ENCODE data around the gene NIPA2. TPM values are rescaled to one million over a fixed set of nuclear protein-coding genes. Genes with fewer than 3 reads are reported as not detected.

NIPA2 gene
- total RNA-seq, 1 donor from 2014 or later = 67.1 TPM

DNA sequence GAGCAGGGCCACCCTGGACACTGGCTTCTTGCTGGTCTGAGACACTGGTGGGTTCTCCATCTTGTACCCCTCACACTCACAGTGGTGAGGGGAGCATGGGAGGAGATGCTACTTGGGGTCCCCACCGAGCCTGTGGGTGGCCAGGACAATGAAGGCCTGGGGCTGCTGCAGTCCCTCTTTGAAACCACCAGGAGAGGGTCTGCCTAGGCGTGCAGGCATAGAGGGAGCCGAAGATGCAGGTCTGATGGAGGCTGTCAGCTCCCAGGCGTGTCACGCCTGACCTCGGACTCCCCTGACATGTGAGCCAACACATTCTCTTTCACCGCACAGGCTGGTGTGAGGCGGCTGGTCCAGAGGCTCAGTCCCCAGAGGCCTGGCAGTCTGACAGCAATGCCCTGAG is 39.1 kb downstream of the NIPA2 start:
- DNase-seq = no peak

- peak; percentile 17 for DNase-seq
These were observed 39.6 kb downstream of the NIPA2 start for GRCh38 chr15:22878103-22878502.

DNA sequence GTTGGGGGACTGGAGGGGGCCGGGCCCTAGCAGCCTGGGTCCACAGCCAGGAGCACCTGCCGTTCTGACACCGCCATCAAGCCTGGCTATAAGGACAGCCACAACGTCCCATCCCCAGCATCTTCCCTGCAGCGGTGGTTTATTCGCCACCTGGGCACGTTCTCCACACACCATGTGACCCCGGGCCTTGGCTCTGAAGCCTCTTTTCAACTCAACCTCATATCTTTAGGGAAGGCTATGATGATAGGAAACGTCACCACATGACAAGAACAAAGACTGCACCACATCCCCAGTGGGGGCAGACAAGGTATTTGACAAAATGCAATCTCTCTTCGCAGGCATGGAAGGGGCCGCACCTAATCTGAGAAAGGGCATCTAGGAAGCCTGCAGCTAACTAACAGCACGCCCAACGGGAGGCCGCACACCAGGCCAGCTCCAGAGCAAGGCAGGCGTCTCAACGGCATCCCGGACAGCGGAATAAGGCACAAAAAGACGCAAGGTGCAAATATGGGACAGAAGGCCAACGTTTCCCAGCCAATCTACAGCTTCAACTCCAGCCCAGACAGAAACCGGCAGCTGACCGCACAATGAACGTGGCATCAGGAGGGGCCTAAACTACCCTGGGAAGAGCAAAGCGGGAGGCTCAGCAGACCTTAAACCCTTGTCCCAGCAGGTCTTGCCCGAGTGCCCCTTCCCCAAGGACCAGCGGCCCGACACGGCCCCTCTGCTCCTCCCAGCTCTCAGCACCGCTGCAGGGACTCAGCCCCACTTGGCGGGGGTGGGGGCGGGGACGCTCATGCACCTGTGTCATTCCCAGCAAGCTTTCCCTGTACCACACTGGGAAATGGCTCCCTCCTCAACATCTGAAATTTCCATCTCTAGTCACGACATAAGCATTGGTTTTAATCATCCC is 41.9 kb downstream of the NIPA2 start:
- no peak for DNase-seq

DNA sequence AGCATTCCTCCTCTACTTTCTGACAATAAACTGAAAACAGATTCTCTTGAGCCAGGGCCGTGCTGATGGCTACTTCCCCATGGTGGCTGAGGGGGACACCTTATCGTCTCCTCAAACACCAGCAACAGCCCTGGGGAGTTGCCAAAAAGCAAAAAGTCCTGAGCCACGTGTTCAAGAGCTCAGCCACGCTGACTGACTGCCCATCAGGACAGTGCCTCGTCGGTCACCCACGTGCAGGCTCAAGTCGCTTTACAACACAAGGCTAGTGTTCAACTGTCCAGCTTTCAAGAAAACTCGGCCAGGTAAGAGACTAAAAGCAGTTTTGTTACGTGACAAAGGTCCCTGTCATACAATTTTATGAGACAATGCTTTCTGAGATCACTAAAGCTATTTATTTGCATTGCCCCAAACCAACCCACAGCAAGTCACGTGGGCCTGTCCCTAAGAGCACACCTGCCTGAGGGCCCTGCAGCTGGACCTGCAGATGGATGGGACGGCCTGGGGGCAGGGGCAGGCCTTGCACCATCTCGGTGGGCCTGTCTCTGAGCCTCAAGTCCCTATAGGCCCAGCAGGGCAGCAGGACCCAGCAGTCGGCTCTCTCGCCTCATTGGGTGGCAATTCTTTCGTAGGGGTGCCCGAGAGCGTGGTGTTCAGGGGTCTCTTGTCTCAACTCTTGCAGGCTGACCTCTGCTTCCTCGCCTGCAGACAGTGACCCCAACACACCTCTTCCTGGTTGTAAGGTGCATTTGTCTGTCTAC is 42.7 kb downstream of the NIPA2 start:
- no peak for DNase-seq

DNA sequence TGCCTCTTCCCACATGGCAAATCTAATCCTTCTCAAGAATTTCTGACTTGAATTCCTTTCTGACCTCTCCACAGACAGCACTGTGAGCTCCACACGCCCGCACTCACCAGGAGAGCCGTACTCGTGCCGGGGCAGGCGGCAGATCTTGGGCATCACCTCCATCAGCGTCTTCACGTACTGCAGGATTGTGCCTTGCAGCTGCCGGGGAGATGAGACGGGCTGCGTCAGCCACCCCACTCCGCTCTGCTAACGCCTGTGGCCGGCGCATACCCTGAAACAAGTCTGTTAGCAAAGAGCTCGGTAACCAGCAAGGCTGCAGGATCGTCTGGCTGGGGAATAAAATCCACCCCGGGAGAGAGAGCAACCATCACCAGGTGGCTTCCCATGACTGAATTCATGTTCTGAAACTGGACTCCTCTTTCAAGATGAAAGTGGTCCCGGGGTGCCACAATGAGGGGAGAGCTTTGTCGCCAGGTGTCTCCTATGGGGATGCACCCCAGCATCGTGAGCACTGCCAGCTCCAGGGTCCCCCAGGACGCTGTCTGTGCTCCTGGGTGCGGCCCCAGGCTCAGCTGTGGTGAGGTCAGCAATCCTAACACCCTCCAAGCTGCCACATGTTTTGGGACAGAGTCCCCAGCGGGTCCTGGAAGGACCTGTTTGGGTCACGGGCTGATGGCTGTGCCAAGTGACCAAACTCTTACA is 43.4 kb downstream of the NIPA2 start:
- DNase-seq = no peak

GRCh38 chr15:22883196-22883595 is 44.7 kb downstream of the NIPA2 start:
- DNase-seq = no peak

DNA sequence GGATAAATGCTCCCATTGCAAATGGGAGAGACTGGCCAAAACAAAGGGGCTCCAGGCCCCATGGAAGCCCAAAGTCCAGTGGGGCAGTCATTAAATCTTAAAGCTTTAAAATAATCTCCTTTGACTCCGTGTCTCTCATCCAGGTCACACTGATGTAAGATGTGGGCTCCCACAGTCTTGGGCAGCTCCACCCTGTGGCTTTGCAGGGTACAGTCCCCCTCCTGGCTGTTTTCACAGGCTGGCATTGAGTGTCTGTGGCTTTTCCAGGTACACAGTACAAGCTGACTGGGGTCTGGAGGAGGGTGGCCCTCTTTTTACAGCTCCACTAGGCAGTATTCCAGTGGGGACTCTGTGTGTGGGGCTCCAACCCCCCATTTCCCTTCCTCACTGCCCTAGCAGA is 45.9 kb downstream of the NIPA2 start:
- no peak for DNase-seq

GRCh38 chr15:22885120-22885519 is 46.7 kb downstream of the NIPA2 start:
- no peak for DNase-seq

- DNase-seq = peak; percentile 81
These were observed 48.9 kb downstream of the NIPA2 start for GRCh38 chr15:22887157-22887951.

DNA sequence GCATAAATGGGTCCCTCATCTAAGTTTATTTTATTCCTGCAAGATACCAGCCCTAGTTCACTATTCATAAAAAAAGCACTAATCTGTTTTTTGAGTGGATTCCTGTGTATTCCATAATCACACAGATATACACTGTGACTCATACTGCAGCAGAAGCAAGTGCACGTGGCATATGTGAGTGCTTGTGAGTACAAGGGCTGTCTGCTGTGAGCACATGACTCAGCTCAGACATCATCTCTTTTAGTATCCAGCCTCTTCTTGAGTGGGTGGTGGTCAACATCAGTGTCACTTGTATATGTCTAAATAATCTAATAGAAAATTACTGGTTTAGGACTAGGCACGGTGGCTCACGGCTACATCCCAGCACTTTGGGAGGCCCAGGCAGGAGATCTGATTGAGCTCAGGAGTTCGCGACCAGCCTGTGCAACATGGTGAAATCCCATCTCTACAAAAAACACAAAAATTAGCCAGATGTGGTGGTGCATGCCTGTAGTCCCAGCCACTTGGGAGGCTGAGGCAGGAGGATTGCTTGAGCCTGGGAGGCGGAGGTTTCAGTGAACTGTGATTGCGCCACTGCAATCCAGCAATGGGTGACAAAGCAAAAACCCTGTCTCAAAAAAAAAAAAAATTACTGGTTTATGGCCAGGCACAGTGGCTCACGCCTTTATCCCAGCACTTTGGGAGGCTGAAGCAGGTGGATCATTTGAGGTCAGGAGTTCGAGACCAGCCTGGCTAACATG is 49.8 kb downstream of the NIPA2 start:
- peak; percentile 42 for DNase-seq

- DNase-seq = no peak
These were observed 50.8 kb downstream of the NIPA2 start for GRCh38 chr15:22889146-22889818.

DNA sequence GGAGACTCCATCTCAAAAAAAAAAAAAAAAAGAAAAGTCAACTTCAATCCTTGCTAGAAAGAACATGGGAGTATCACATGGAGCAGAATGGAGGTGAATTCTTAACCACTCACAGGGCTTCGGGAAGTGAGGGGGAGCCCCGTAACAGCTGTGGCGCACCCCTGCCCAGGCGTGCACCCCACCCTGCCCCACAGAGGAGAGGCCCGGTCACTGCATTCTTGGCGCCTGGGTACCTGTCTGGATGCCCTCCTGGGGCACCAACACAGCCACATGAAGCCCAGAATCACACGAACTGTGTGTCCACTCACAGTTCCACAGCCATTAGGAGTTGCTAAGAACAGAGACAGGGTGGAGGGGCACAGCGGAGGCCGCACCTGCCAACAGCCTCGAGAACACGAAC is 51.8 kb downstream of the NIPA2 start:
- no peak for DNase-seq

- no peak for DNase-seq
These were observed 53.2 kb downstream of the NIPA2 start for GRCh38 chr15:22891426-22892210.

GRCh38 chr15:22892333-22892732 is 53.9 kb downstream of the NIPA2 start:
- DNase-seq = no peak

- DNase-seq = no peak
These were observed 54.6 kb downstream of the NIPA2 start for GRCh38 chr15:22893081-22893480.

GRCh38 chr15:22893881-22894280 is 55.4 kb downstream of the NIPA2 start:
- no peak for DNase-seq

DNA sequence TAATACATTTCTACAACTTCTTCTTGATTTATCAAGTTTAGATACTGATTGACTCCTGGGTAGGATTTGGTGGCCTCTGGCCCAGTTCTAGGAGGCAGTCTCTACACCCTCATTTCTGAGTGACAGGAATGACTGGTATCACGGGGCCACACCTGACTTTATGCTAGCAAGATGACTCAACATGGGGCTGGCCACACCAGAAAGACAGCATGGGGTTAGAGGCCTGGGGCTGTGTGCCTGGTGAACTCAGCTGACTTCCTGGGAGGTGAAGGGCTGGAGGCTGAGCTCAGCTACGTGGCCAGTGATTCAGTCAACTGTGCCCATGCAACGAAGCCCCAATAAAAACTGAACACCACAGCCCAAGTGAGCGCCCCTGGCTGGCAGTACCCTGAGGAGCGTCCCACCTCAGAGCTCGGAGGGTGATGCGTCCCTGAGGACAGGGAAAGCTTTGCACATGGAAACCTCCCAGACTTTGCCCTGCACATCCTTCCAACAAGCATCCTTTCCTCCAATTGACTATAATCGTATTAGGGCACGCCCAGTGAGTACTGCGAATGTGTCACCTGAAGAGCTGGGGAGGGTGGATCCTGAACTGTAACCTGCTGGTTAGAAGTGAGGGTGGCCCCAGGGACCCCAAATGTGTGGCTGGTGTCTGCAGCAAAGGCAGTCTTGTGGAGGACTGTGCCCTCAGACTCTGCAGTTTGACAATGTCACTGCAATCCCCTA is 57.2 kb downstream of the NIPA2 start:
- DNase-seq = no peak

DNA sequence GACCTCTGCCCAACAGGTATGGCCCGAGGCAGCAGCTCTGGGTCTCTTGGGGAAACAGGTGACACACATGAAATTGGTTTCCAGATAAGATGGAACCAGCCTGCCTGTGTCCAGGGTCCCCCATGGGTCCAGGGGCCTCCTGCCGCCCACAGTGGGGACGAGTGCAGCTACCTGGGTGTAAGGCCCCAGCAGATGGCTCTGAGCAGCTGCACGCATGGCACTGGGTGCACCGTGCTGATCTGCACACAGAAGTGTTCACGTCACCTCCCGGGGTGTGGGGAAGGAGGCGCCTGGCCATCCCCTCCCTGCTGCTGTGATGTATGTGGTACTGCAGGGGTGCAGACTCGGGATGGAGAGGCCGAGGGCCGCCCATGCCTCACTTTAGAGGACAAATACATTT is 63.6 kb downstream of the NIPA2 start:
- no peak for DNase-seq

GRCh38 chr15:22902578-22902977 is 64.1 kb downstream of the NIPA2 start:
- no peak for DNase-seq
